ENCODE results near the gene CHRM5.

DNA sequence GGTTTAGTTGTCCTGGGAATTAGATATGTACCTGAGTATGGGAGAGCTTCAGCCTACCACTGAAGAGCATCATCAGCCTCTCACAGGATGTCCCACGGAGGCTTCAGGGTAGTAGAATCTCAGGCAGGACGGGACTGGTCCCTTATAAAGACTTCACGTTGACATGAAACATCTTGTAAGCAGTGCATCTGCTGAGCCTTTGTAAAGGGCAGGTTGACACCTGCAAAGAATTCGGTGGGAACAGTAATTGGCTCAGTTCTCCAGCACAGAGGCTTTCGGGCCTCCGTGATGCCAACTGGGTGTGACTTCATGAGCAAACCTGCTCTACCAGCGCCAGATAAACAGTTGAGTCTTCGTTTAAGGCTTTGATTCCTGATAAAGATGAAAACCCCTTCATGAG is 97.6 kb downstream of the CHRM5 start:
- no peak for TF ChIP-seq CTCF (IDR thresholded peaks at IDR 0.05; ENCODE audit: low read length)
- no peak for TF ChIP-seq EZH2 (optimal IDR thresholded peaks at IDR 0.05; ENCODE audit: low read depth, low read length)

Data from MM.1S (cell line).